ENCODE data around the gene FARP1. TPM values are rescaled to one million over a fixed set of nuclear protein-coding genes. Genes with fewer than 3 reads are reported as not detected.

The FARP1 gene
- total and polyA plus RNA-seq, 2 of the 8 experiments (the other 6 are each of a cell fraction or from before 2014, with no cell fraction given) = 24.7 to 104 TPM

DNA sequence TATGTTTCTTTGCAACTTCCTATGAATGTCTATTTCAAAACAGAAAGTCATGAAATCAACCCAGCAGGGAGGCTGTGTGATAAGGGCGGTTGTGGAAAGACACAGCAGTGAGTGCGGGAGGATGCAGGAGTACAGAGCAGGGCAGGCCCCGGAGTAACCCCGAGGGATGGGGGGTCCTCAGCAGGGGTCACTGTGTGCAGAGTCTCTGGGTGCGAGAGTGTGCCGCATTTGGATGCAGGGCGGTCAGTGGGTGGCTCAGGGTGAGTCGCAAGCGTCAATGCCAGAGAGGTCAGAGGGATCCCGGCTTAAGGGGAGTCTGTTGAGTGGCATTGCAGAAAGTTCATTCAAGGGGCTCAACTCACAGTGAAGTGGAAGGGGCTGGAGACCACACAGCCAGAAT, 286.2 kb downstream of the FARP1 start (continued):
- TF ChIP-seq, protein P1, sequence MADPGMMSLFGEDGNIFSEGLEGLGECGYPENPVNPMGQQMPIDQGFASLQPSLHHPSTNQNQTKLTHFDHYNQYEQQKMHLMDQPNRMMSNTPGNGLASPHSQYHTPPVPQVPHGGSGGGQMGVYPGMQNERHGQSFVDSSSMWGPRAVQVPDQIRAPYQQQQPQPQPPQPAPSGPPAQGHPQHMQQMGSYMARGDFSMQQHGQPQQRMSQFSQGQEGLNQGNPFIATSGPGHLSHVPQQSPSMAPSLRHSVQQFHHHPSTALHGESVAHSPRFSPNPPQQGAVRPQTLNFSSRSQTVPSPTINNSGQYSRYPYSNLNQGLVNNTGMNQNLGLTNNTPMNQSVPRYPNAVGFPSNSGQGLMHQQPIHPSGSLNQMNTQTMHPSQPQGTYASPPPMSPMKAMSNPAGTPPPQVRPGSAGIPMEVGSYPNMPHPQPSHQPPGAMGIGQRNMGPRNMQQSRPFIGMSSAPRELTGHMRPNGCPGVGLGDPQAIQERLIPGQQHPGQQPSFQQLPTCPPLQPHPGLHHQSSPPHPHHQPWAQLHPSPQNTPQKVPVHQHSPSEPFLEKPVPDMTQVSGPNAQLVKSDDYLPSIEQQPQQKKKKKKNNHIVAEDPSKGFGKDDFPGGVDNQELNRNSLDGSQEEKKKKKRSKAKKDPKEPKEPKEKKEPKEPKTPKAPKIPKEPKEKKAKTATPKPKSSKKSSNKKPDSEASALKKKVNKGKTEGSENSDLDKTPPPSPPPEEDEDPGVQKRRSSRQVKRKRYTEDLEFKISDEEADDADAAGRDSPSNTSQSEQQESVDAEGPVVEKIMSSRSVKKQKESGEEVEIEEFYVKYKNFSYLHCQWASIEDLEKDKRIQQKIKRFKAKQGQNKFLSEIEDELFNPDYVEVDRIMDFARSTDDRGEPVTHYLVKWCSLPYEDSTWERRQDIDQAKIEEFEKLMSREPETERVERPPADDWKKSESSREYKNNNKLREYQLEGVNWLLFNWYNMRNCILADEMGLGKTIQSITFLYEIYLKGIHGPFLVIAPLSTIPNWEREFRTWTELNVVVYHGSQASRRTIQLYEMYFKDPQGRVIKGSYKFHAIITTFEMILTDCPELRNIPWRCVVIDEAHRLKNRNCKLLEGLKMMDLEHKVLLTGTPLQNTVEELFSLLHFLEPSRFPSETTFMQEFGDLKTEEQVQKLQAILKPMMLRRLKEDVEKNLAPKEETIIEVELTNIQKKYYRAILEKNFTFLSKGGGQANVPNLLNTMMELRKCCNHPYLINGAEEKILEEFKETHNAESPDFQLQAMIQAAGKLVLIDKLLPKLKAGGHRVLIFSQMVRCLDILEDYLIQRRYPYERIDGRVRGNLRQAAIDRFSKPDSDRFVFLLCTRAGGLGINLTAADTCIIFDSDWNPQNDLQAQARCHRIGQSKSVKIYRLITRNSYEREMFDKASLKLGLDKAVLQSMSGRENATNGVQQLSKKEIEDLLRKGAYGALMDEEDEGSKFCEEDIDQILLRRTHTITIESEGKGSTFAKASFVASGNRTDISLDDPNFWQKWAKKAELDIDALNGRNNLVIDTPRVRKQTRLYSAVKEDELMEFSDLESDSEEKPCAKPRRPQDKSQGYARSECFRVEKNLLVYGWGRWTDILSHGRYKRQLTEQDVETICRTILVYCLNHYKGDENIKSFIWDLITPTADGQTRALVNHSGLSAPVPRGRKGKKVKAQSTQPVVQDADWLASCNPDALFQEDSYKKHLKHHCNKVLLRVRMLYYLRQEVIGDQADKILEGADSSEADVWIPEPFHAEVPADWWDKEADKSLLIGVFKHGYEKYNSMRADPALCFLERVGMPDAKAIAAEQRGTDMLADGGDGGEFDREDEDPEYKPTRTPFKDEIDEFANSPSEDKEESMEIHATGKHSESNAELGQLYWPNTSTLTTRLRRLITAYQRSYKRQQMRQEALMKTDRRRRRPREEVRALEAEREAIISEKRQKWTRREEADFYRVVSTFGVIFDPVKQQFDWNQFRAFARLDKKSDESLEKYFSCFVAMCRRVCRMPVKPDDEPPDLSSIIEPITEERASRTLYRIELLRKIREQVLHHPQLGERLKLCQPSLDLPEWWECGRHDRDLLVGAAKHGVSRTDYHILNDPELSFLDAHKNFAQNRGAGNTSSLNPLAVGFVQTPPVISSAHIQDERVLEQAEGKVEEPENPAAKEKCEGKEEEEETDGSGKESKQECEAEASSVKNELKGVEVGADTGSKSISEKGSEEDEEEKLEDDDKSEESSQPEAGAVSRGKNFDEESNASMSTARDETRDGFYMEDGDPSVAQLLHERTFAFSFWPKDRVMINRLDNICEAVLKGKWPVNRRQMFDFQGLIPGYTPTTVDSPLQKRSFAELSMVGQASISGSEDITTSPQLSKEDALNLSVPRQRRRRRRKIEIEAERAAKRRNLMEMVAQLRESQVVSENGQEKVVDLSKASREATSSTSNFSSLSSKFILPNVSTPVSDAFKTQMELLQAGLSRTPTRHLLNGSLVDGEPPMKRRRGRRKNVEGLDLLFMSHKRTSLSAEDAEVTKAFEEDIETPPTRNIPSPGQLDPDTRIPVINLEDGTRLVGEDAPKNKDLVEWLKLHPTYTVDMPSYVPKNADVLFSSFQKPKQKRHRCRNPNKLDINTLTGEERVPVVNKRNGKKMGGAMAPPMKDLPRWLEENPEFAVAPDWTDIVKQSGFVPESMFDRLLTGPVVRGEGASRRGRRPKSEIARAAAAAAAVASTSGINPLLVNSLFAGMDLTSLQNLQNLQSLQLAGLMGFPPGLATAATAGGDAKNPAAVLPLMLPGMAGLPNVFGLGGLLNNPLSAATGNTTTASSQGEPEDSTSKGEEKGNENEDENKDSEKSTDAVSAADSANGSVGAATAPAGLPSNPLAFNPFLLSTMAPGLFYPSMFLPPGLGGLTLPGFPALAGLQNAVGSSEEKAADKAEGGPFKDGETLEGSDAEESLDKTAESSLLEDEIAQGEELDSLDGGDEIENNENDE (IDR thresholded peaks at IDR 0.05; ENCODE audit: insufficient replicate concordance, low read length) = no peak
- TF ChIP-seq EP300 (IDR thresholded peaks at IDR 0.05; ENCODE audit: borderline replicate concordance in 1 of 2, low read depth in 2 of 2, low read length in 2 of 2) = no peak
- no peak for TF ChIP-seq EGR1 (IDR thresholded peaks at IDR 0.05; ENCODE audit: borderline replicate concordance, low read depth, low read length)
- TF ChIP-seq, protein P2, sequence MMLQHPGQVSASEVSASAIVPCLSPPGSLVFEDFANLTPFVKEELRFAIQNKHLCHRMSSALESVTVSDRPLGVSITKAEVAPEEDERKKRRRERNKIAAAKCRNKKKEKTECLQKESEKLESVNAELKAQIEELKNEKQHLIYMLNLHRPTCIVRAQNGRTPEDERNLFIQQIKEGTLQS (IDR thresholded peaks at IDR 0.05; ENCODE audit: insufficient read depth, low read depth, low read length) = no peak
- TF ChIP-seq CBX5 (IDR thresholded peaks at IDR 0.05; ENCODE audit: low read depth, low read length) = no peak
- no peak for TF ChIP-seq BRCA1 (IDR thresholded peaks at IDR 0.05; ENCODE audit: low read depth, low read length)
- TF ChIP-seq PHF8 (conservative IDR thresholded peaks at IDR 0.05; ENCODE audit: low read depth, low read length) = no peak
- no peak for TF ChIP-seq CEBPB (IDR thresholded peaks at IDR 0.05; ENCODE audit: low read depth, low read length)
- no peak for TF ChIP-seq SAP30 (IDR thresholded peaks at IDR 0.05; ENCODE audit: insufficient read depth, insufficient replicate concordance, low read length)
- no peak for TF ChIP-seq EZH2 (IDR thresholded peaks at IDR 0.05; ENCODE audit: low read depth, low read length, severe bottlenecking)
- no peak for TF ChIP-seq RFX5 (IDR thresholded peaks at IDR 0.05; ENCODE audit: borderline replicate concordance, low read depth, low read length)

All from H1 (cell line).